SK-N-SH (cell line): ENCODE data around the gene TANK. TPM values are rescaled to one million over a fixed set of nuclear protein-coding genes. Genes with fewer than 3 reads are reported as not detected.
A peak's percentile ranks its signal among the peaks of the same experiment; 100 is the strongest.

Source experiments
- CTCF ChIA-PET: fragments of 300-600, 350-600 bp; formaldehyde crosslinking; extraction: SDS; loops from one replicate; lab custom pipeline; 2021; lab: Yijun Ruan, JAX
- POLR2A ChIA-PET: fragments of 350-600 bp; sonication (Branson Sonifier 250); formaldehyde crosslinking; extraction: SDS; loops from one replicate; lab custom pipeline; 2020; ENCODE audit warnings: antibody characterized with exemption, inconsistent platforms; lab: Yijun Ruan, JAX
- DNase-seq: peaks from one replicate; pipeline ENCODE4 v3.0.0; 2012
- H2AFZ ChIP-seq: fragments of 200-600 bp; sonication (generic); 2 replicates; pipeline ENCODE4 v1.8.1; 2016; ENCODE audit warnings: antibody characterized with exemption, mild to moderate bottlenecking, low read depth
- H3F3A ChIP-seq: fragments of 200-600 bp; sonication (generic); replicated peaks from 2 replicates; pipeline ENCODE3; 2016; ENCODE audit warnings: antibody characterized with exemption, mild to moderate bottlenecking; ENCODE audit not compliant: insufficient read depth
- H3K27ac ChIP-seq, 2 experiments: fragments of 200-500 bp in 1 of 2; fragments of 200-600 bp in 1 of 2; sonication (Bioruptor generic) in 1 of 2; sonication (generic), shearing (Covaris generic) in 1 of 2; 2 replicates each; pipeline versions ENCODE4 v1.5.1 to v1.6.1; 2014 to 2016; ENCODE audit warnings: low read depth in 2 of 2, inconsistent platforms in 1 of 2, low read length in 1 of 2, mild to moderate bottlenecking in 1 of 2, mixed read lengths in 1 of 2
- H3K27me3 ChIP-seq: fragments of 200-600 bp; sonication (generic), shearing (Covaris generic); 2 replicates; pipeline ENCODE4 v1.6.1; 2016; ENCODE audit warnings: mixed run types; ENCODE audit not compliant: insufficient read depth
- H3K36me3 ChIP-seq, 2 experiments: fragments of 200-500 bp in 1 of 2; fragments of 200-600 bp in 1 of 2; sonication (Bioruptor generic) in 1 of 2; sonication (generic) in 1 of 2; replicated peaks in 1 of 2; 2 replicates each; pipeline versions ENCODE3 to v1.5.1; 2014 to 2016; ENCODE audit warnings: low read length in 1 of 2, mild to moderate bottlenecking in 1 of 2; ENCODE audit not compliant: insufficient read depth in 2 of 2, control insufficient read depth in 1 of 2
- H3K4me1 ChIP-seq, 2 experiments: fragments of 200-500 bp in 1 of 2; fragments of 200-600 bp in 1 of 2; sonication (Bioruptor generic) in 1 of 2; sonication (generic), shearing (Covaris generic) in 1 of 2; 2 replicates each; pipeline versions ENCODE4 v1.5.1 to v1.6.1; 2014 to 2016; ENCODE audit warnings: low read depth in 1 of 2, low read length in 1 of 2, mixed run types in 1 of 2; ENCODE audit not compliant: insufficient read depth in 2 of 2, control insufficient read depth in 1 of 2
- H3K4me2 ChIP-seq: fragments of 200-600 bp; sonication (generic), shearing (Covaris generic); 2 replicates; pipeline ENCODE4 v1.6.1; 2017; ENCODE audit warnings: mixed run types
- H3K4me3 ChIP-seq, 2 experiments: fragments of 200-500 bp in 1 of 2; fragments of 200-600 bp in 1 of 2; sonication (Bioruptor generic) in 1 of 2; sonication (generic), shearing (Covaris generic) in 1 of 2; 2 replicates each; pipeline versions ENCODE4 v1.5.1 to v1.8.1; 2014 to 2016; ENCODE audit warnings: low read depth in 2 of 2, inconsistent platforms in 1 of 2, low read length in 1 of 2, mild to moderate bottlenecking in 1 of 2, mixed read lengths in 1 of 2, moderate library complexity in 1 of 2
- H3K79me2 ChIP-seq: fragments of 200-600 bp; sonication (generic); 2 replicates; pipeline ENCODE4 v1.8.1; 2017; ENCODE audit warnings: mild to moderate bottlenecking; ENCODE audit not compliant: insufficient read depth
- H3K9ac ChIP-seq: fragments of 200-600 bp; sonication (generic); 2 replicates; pipeline ENCODE4 v1.6.1; 2017; ENCODE audit warnings: mixed run types
- H3K9me2 ChIP-seq: fragments of 200-600 bp; sonication (generic); 2 replicates; pipeline ENCODE4 v1.6.1; 2017; ENCODE audit warnings: mixed run types
- H3K9me3 ChIP-seq: fragments of 200-600 bp; sonication (generic); 2 replicates; pipeline ENCODE4 v1.6.1; 2017; ENCODE audit warnings: mixed run types, mild to moderate bottlenecking, moderate library complexity
- H4K20me1 ChIP-seq: fragments of 200-600 bp; sonication (generic); 2 replicates; pipeline ENCODE4 v1.6.1; 2017; ENCODE audit warnings: mild to moderate bottlenecking, mixed run types; ENCODE audit not compliant: insufficient read depth
- CHD2 ChIP-seq: fragments of 150-350 bp; IDR thresholded peaks from 2 replicates; pipeline ENCODE4 v1.6.1; 2018; ENCODE audit warnings: low read length; ENCODE audit not compliant: partially characterized antibody
- ELF1 ChIP-seq: IDR thresholded peaks from 2 replicates; pipeline ENCODE4 v1.4.0; 2012
- EP300 ChIP-seq, 2 experiments: IDR thresholded peaks; 2 replicates each; pipeline versions ENCODE4 v1.4.0 to v1.6.1; 2012; ENCODE audit warnings: borderline replicate concordance in 1 of 2, low read depth in 1 of 2, low read length in 1 of 2
- FOSL2 ChIP-seq: IDR thresholded peaks from 2 replicates; pipeline ENCODE4 v1.4.0; 2012; ENCODE audit warnings: low read depth, mild to moderate bottlenecking, moderate library complexity, borderline replicate concordance
- FOXJ3 ChIP-seq: sonication (generic); formaldehyde crosslinking; IDR thresholded peaks from 2 replicates; pipeline ENCODE4 v1.5.1; 2020; ENCODE audit warnings: mild to moderate bottlenecking, missing genetic modification reagents
- FOXM1 ChIP-seq: IDR thresholded peaks from 2 replicates; pipeline ENCODE4 v1.4.0; 2012; ENCODE audit warnings: low read depth, mild to moderate bottlenecking
- GABPA ChIP-seq: IDR thresholded peaks from 2 replicates; pipeline ENCODE4 v1.4.0; 2012; ENCODE audit warnings: low read depth, mild to moderate bottlenecking
- GATA2 ChIP-seq: sonication (generic); formaldehyde crosslinking; IDR thresholded peaks from 2 replicates; pipeline ENCODE4 v1.5.0; 2020; ENCODE audit warnings: mild to moderate bottlenecking, missing genetic modification reagents
- NRF1 ChIP-seq: IDR thresholded peaks from 2 replicates; pipeline ENCODE4 v1.6.1; 2012; ENCODE audit warnings: low read depth, mild to moderate bottlenecking, low read length
- POLR2AphosphoS5 ChIP-seq: IDR thresholded peaks from 2 replicates; pipeline ENCODE4 v1.6.1; 2012; ENCODE audit warnings: low read depth, low read length
- RAD21 ChIP-seq: IDR thresholded peaks from 2 replicates; pipeline ENCODE4 v1.6.1; 2012; ENCODE audit warnings: mild to moderate bottlenecking, low read length
- RCOR1 ChIP-seq: fragments of 150-350 bp; IDR thresholded peaks from 2 replicates; pipeline ENCODE4 v1.6.1; 2017; ENCODE audit warnings: antibody characterized with exemption, low read length
- RFX5 ChIP-seq: IDR thresholded peaks from 2 replicates; pipeline ENCODE4 v1.6.1; 2012; ENCODE audit warnings: mild to moderate bottlenecking, improper control_type of control experiment, low read length
- SIN3A ChIP-seq: IDR thresholded peaks from 2 replicates; pipeline ENCODE4 v1.6.1; 2012; ENCODE audit warnings: low read depth, mild to moderate bottlenecking, low read length, moderate library complexity, borderline replicate concordance
- SMC3 ChIP-seq: IDR thresholded peaks from 2 replicates; pipeline ENCODE4 v1.6.1; 2012; ENCODE audit warnings: low read depth, low read length, improper control_type of control experiment
- TAF1 ChIP-seq: IDR thresholded peaks from 2 replicates; pipeline ENCODE4 v1.6.1; 2012; ENCODE audit warnings: low read depth, mild to moderate bottlenecking, low read length, moderate library complexity, borderline replicate concordance
- TEAD4 ChIP-seq: IDR thresholded peaks from 2 replicates; pipeline ENCODE4 v1.4.0; 2012; ENCODE audit warnings: mild to moderate bottlenecking, borderline replicate concordance; ENCODE audit not compliant: insufficient read depth
- YY1 ChIP-seq: IDR thresholded peaks from 2 replicates; pipeline ENCODE4 v1.4.0; 2012; ENCODE audit warnings: low read depth, mild to moderate bottlenecking
- WGBS: methylation state at CpG from one replicate; pipeline ENCODE4 v1.1.6; 2017; ENCODE audit warnings: low lambda C conversion rate; 5-methylcytosine and 5-hydroxymethylcytosine counted together
- polyA plus RNA-seq, 3 experiments: library from polyadenylated mRNA; depleted of rRNA; stranded (reverse); fragments of >200 nt; gene quantifications; 2 replicates each; pipeline ENCODE4 v1.2.3, GENCODE V29; 2012
- TF ChIP-seq, protein P1 (sequence below): IDR thresholded peaks from 2 replicates; pipeline ENCODE4 v1.6.1; 2012; ENCODE audit warnings: mild to moderate bottlenecking, low read depth, low read length, moderate library complexity
- TF ChIP-seq, protein P2 (sequence below): fragments of 150-350 bp; IDR thresholded peaks from 2 replicates; pipeline ENCODE4 v1.6.1; 2016; ENCODE audit warnings: mild to moderate bottlenecking, low read depth, low read length
- TF ChIP-seq, protein P3 (sequence below): fragments of 150-350 bp; IDR thresholded peaks from 2 replicates; pipeline ENCODE4 v1.6.1; 2017; ENCODE audit warnings: antibody characterized with exemption, low read length, low read depth, borderline replicate concordance
- TF ChIP-seq, protein P4 (sequence below): IDR thresholded peaks from 2 replicates; pipeline ENCODE4; 2012
- TF ChIP-seq, protein P5 (sequence below): IDR thresholded peaks from 2 replicates; pipeline ENCODE4 v1.4.0; 2012; ENCODE audit warnings: low read depth
- TF ChIP-seq, protein P6 (sequence below): IDR thresholded peaks from 2 replicates; pipeline ENCODE4 v1.4.0; 2012; ENCODE audit warnings: low read depth, borderline replicate concordance

The TANK gene
- polyA plus RNA-seq, 1 of the 3 experiments (the other 2 are of a cell fraction), result 25.7 TPM

DNA sequence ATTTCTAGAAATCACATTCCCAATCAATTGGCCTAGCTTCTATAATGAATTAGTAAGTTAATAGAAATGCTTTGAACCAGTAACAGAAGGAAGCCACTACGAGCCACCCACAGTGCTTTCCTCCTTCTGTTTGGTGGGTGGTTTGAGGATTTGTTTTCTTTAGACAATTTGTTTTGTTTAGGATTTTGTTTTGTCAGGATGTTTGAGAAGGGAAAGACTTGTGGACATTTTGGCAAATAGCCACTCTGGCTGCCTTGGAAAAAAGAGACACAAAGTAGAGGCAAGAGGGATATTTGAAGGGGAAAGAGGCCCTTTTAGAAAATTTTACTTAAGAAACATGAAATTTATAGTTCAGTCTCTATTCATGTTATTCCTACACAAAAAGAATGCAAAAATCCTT, 47.7 kb downstream of the TANK start (continued):
- TF ChIP-seq CHD2 (no peak), YY1 (no peak)

DNA sequence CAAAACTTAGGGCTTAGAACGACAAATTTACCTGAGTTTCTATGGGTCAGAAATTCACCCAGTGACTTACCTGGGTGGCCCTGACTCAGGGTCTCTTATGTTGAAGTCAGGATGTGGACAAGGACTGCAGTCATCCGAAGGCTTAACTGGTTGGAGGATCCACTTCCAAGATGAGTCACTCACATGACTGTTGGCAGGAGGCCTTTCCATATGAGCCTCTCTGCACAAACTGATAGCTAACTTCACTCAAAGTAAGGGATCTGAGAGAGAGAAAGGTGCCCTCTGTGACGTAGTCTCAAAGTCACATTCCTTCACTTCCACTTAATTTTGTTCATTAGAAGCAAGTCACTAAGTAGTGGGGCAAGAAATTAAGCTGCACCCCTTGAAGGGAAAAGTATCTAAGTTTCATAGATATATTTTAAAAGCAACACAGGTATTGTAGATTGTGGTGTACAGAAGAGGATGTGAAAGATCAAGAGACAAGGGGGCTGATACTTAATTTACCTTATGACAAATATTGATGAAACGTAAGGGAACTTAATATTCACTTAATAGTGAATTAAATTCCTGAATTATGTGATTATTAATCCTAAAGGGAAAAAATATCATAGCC, 48.4 kb downstream of the TANK start:
- H3K4me3 ChIP-seq, result no peak overlapping the region
- no peaks in the 10 kb centered on the region for H3K9me3 ChIP-seq
- no peak for DNase-seq
- H4K20me1 ChIP-seq, result no peaks in the 10 kb centered on the region; the same call in 1 of the 2 replicates
- no peak overlapping the region for H3K9ac ChIP-seq
- CTCF ChIA-PET, result no interaction called here
- no peaks in the 10 kb centered on the region for H3K79me2 ChIP-seq
- H3K4me2 ChIP-seq, result no peak overlapping the region
- H3K27ac ChIP-seq, result peak overlapping the region in 1 of 2 experiments; percentile 43; a peak in 1 of 4 replicates
- no peak overlapping the region for H2AFZ ChIP-seq
- POLR2A ChIA-PET, result no interaction called here
- H3K4me1 ChIP-seq, result peaks cover 0 to 12% of the 10 kb centered on the region in 2 experiments; a peak in 1 of 4 replicates
- no peaks in the 10 kb centered on the region for H3K27me3 ChIP-seq
- 40% methylated on average over 4 of the region's 4 CpGs for WGBS
- peaks cover 7% of the 10 kb centered on the region for H3F3A ChIP-seq
- H3K36me3 ChIP-seq, result peaks cover 40 to 42% of the 10 kb centered on the region in 2 experiments
- H3K9me2 ChIP-seq, result no peaks in the 10 kb centered on the region
- TF ChIP-seq, protein P1, sequence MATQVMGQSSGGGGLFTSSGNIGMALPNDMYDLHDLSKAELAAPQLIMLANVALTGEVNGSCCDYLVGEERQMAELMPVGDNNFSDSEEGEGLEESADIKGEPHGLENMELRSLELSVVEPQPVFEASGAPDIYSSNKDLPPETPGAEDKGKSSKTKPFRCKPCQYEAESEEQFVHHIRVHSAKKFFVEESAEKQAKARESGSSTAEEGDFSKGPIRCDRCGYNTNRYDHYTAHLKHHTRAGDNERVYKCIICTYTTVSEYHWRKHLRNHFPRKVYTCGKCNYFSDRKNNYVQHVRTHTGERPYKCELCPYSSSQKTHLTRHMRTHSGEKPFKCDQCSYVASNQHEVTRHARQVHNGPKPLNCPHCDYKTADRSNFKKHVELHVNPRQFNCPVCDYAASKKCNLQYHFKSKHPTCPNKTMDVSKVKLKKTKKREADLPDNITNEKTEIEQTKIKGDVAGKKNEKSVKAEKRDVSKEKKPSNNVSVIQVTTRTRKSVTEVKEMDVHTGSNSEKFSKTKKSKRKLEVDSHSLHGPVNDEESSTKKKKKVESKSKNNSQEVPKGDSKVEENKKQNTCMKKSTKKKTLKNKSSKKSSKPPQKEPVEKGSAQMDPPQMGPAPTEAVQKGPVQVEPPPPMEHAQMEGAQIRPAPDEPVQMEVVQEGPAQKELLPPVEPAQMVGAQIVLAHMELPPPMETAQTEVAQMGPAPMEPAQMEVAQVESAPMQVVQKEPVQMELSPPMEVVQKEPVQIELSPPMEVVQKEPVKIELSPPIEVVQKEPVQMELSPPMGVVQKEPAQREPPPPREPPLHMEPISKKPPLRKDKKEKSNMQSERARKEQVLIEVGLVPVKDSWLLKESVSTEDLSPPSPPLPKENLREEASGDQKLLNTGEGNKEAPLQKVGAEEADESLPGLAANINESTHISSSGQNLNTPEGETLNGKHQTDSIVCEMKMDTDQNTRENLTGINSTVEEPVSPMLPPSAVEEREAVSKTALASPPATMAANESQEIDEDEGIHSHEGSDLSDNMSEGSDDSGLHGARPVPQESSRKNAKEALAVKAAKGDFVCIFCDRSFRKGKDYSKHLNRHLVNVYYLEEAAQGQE, result 0 out of 2 replicates have a peak, but pooled peaks have one; percentile 7
- TF ChIP-seq RCOR1 (no peak), SIN3A (no peak), TAF1 (no peak), GATA2 (CRISPR knock-in tag) (no peak), ELF1 (no peak), TEAD4 (no peak), FOSL2 (peak; percentile 82), CHD2 (no peak), GABPA (no peak), RFX5 (no peak), EP300 (IDR thresholded peaks at IDR 0.05; ENCODE audit: borderline replicate concordance in 1 of 2, low read depth in 1 of 2, low read length in 1 of 2) (no peak), NRF1 (no peak), POLR2AphosphoS5 (no peak), YY1 (no peak), FOXJ3 (CRISPR knock-in tag) (no peak), FOXM1 (no peak), RAD21 (no peak), SMC3 (no peak)
- TF ChIP-seq, protein P2, sequence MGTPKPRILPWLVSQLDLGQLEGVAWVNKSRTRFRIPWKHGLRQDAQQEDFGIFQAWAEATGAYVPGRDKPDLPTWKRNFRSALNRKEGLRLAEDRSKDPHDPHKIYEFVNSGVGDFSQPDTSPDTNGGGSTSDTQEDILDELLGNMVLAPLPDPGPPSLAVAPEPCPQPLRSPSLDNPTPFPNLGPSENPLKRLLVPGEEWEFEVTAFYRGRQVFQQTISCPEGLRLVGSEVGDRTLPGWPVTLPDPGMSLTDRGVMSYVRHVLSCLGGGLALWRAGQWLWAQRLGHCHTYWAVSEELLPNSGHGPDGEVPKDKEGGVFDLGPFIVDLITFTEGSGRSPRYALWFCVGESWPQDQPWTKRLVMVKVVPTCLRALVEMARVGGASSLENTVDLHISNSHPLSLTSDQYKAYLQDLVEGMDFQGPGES, result no peak
- TF ChIP-seq, protein P3, sequence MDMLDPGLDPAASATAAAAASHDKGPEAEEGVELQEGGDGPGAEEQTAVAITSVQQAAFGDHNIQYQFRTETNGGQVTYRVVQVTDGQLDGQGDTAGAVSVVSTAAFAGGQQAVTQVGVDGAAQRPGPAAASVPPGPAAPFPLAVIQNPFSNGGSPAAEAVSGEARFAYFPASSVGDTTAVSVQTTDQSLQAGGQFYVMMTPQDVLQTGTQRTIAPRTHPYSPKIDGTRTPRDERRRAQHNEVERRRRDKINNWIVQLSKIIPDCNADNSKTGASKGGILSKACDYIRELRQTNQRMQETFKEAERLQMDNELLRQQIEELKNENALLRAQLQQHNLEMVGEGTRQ, result no peak
- TF ChIP-seq, protein P4, sequence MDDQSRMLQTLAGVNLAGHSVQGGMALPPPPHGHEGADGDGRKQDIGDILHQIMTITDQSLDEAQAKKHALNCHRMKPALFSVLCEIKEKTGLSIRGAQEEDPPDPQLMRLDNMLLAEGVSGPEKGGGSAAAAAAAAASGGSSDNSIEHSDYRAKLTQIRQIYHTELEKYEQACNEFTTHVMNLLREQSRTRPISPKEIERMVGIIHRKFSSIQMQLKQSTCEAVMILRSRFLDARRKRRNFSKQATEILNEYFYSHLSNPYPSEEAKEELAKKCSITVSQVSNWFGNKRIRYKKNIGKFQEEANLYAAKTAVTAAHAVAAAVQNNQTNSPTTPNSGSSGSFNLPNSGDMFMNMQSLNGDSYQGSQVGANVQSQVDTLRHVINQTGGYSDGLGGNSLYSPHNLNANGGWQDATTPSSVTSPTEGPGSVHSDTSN, result peak; percentile 41; the same call in 1 of the 2 replicates
- TF ChIP-seq, protein P5, sequence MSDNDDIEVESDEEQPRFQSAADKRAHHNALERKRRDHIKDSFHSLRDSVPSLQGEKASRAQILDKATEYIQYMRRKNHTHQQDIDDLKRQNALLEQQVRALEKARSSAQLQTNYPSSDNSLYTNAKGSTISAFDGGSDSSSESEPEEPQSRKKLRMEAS, result no peak
- TF ChIP-seq, protein P6, sequence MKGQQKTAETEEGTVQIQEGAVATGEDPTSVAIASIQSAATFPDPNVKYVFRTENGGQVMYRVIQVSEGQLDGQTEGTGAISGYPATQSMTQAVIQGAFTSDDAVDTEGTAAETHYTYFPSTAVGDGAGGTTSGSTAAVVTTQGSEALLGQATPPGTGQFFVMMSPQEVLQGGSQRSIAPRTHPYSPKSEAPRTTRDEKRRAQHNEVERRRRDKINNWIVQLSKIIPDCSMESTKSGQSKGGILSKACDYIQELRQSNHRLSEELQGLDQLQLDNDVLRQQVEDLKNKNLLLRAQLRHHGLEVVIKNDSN, result no peak
